ENCODE results near the gene JMJD1C.

Gene JMJD1C

GRCh38 chr10:63456437-63457210 lies 9.2 kb downstream of the JMJD1C start:
- ChIA-PET POLR2A (no interaction called here), CTCF (interaction anchor here (0.6 kb wide), 1 partner anchor 185 kb away, joined by 3 read pairs; no protein-coding TSS in a partner anchor)
- no peak for TF ChIP-seq PATZ1 (tag by site-specific recombination; IDR thresholded peaks at IDR 0.05)
- no peak for TF ChIP-seq ZBTB26 (tag by site-specific recombination; optimal IDR thresholded peaks at IDR 0.05)
- TF ChIP-seq ZNF23 (tag by site-specific recombination; IDR thresholded peaks at IDR 0.05; ENCODE audit: borderline replicate concordance): no peak
- TF ChIP-seq ZNF24 (tag by site-specific recombination; IDR thresholded peaks at IDR 0.05): no peak
- no peak for TF ChIP-seq ZNF132 (tag by site-specific recombination; IDR thresholded peaks at IDR 0.05; ENCODE audit: borderline replicate concordance)
- no peak for TF ChIP-seq ZEB2 (tag by site-specific recombination; IDR thresholded peaks at IDR 0.05)
- no peak for TF ChIP-seq ZNF837 (tag by site-specific recombination; IDR thresholded peaks at IDR 0.05)
- H3K4me1 ChIP-seq (ENCODE audit: control insufficient read depth, insufficient read depth, low read length): no peaks in the 10 kb centered on the region
- H3K36me3 ChIP-seq (ENCODE audit: control insufficient read depth in 2 of 2, insufficient read depth in 1 of 2, low read length in 2 of 2): no peaks in the 10 kb centered on the region; a peak in 1 of 3 replicates
- no peak overlapping the region for H3K27ac ChIP-seq (ENCODE audit: extremely low read depth, low read depth, low read length)
- H3K9me3 ChIP-seq (ENCODE audit: control insufficient read depth, insufficient read depth, low read depth, low read length): no peaks in the 10 kb centered on the region
- H3K4me3 ChIP-seq (ENCODE audit: low read depth, low read length): no peak overlapping the region

GRCh38 chr10:63455507-63455906 lies 10.3 kb downstream of the JMJD1C start:
- Histone ChIP-seq H3K27ac (ENCODE audit: extremely low read depth, low read depth, low read length) (no peak overlapping the region), H3K36me3 (ENCODE audit: control insufficient read depth in 2 of 2, insufficient read depth in 1 of 2, low read length in 2 of 2) (no peaks in the 10 kb centered on the region; a peak in 1 of 3 replicates), H3K4me3 (ENCODE audit: low read depth, low read length) (no peak overlapping the region), H3K4me1 (ENCODE audit: control insufficient read depth, insufficient read depth, low read length) (no peaks in the 10 kb centered on the region), H3K9me3 (ENCODE audit: control insufficient read depth, insufficient read depth, low read depth, low read length) (no peaks in the 10 kb centered on the region)
- ChIA-PET CTCF (no interaction called here), POLR2A (no interaction called here)
- TF ChIP-seq ZBTB20 (tag by site-specific recombination; IDR thresholded peaks at IDR 0.05) (no peak), ZNF221 (tag by site-specific recombination; IDR thresholded peaks at IDR 0.05; ENCODE audit: borderline replicate concordance) (no peak), ZNF341 (tag by site-specific recombination; IDR thresholded peaks at IDR 0.05; ENCODE audit: low read depth) (no peak), ZSCAN30 (tag by site-specific recombination; IDR thresholded peaks at IDR 0.05) (no peak)

- Histone ChIP-seq H3K9me3 (ENCODE audit: control insufficient read depth, insufficient read depth, low read depth, low read length) (no peaks in the 10 kb centered on the region), H3K27ac (ENCODE audit: extremely low read depth, low read depth, low read length) (no peak overlapping the region), H3K4me3 (ENCODE audit: low read depth, low read length) (no peak overlapping the region), H3K4me1 (ENCODE audit: control insufficient read depth, insufficient read depth, low read length) (no peaks in the 10 kb centered on the region), H3K36me3 (ENCODE audit: control insufficient read depth in 2 of 2, insufficient read depth in 1 of 2, low read length in 2 of 2) (no peaks in the 10 kb centered on the region; a peak in 1 of 3 replicates)
- POLR2A ChIA-PET: interaction anchor here (0.6 kb wide), 1 partner anchor 260 kb away, joined by 8 read pairs; no protein-coding TSS in a partner anchor
- TF ChIP-seq MZF1 (tag by site-specific recombination; IDR thresholded peaks at IDR 0.05; ENCODE audit: borderline replicate concordance) (peak; percentile 66; the same call in 1 of the 2 replicates), ZNF214 (tag by site-specific recombination; IDR thresholded peaks at IDR 0.05; ENCODE audit: borderline replicate concordance) (no peak)
- CTCF ChIA-PET: interaction anchor here (0.6 to 0.7 kb wide), 2 partner anchors 9 to 17 kb away, joined by 3 read pairs; no protein-coding TSS in a partner anchor
These were observed 11.1 kb downstream of the JMJD1C start for GRCh38 chr10:63454631-63455030.

GRCh38 chr10:63452524-63452923 lies 13.3 kb downstream of the JMJD1C start:
- H3K27ac ChIP-seq (ENCODE audit: extremely low read depth, low read depth, low read length): no peak overlapping the region
- TF ChIP-seq KLF10 (tag by site-specific recombination; IDR thresholded peaks at IDR 0.05): no peak
- TF ChIP-seq ZNF146 (tag by site-specific recombination; IDR thresholded peaks at IDR 0.05): peak; percentile 95
- TF ChIP-seq ZNF580 (tag by site-specific recombination; IDR thresholded peaks at IDR 0.05): peak; percentile 56; the same call in 1 of the 2 replicates
- CTCF ChIA-PET: interaction anchor here (0.6 kb wide), 1 partner anchor 395 kb away, joined by 4 read pairs; no protein-coding TSS in a partner anchor
- no peaks in the 10 kb centered on the region for H3K9me3 ChIP-seq (ENCODE audit: control insufficient read depth, insufficient read depth, low read depth, low read length)
- H3K4me3 ChIP-seq (ENCODE audit: low read depth, low read length): no peak overlapping the region
- no peaks in the 10 kb centered on the region; a peak in 1 of 3 replicates for H3K36me3 ChIP-seq (ENCODE audit: control insufficient read depth in 2 of 2, insufficient read depth in 1 of 2, low read length in 2 of 2)
- H3K4me1 ChIP-seq (ENCODE audit: control insufficient read depth, insufficient read depth, low read length): no peaks in the 10 kb centered on the region
- POLR2A ChIA-PET: no interaction called here

Data from HEK293 (cell line).